HL-60 (cell line): ENCODE measurements around the gene CFAP43.

Source experiments
- DNase-seq, 2 experiments: peaks; one replicate each; pipeline ENCODE4 v3.0.0-alpha.2; 2010 to 2020; ENCODE audit warnings: low read depth in 1 of 2, low spot score in 1 of 2
- H3K27ac ChIP-seq: fragments of 250-450 bp; sonication (Bioruptor Pico); replicated peaks from 2 replicates; pipeline ENCODE4 v1.5.1; 2020; ENCODE audit warnings: mild to moderate bottlenecking, moderate library complexity
- H3K27me3 ChIP-seq: fragments of 250-450 bp; sonication (Bioruptor Pico); 2 replicates; pipeline ENCODE4 v1.5.1; 2021; ENCODE audit warnings: mild to moderate bottlenecking, moderate library complexity; ENCODE audit not compliant: insufficient read depth, poor library complexity, severe bottlenecking
- H3K4me3 ChIP-seq: replicated peaks from 2 replicates; pipeline ENCODE4 v1.5.1; 2011; ENCODE audit warnings: mild to moderate bottlenecking, control low read depth, low read length; ENCODE audit not compliant: insufficient read depth
- GABPA ChIP-seq: IDR thresholded peaks from 2 replicates; pipeline ENCODE4 v1.6.1; 2012; ENCODE audit warnings: low read depth
- POLR2AphosphoS5 ChIP-seq: IDR thresholded peaks from 2 replicates; pipeline ENCODE4 v1.6.1; 2012; ENCODE audit warnings: low read depth
- SPI1 ChIP-seq: IDR thresholded peaks from 2 replicates; pipeline ENCODE4 v1.6.1; 2012; ENCODE audit warnings: low read depth, mild to moderate bottlenecking, borderline replicate concordance
- TF ChIP-seq, protein P1 (sequence below): IDR thresholded peaks from one replicate; pipeline ENCODE4 v1.5.1; 2011; ENCODE audit warnings: low read length, control low read depth, inconsistent platforms; ENCODE audit not compliant: insufficient read depth
- TF ChIP-seq, protein P2 (sequence below): IDR thresholded peaks from 2 replicates; pipeline ENCODE4 v1.6.1; 2012; ENCODE audit warnings: low read depth; ENCODE audit not compliant: insufficient replicate concordance

The CFAP43 gene

DNA sequence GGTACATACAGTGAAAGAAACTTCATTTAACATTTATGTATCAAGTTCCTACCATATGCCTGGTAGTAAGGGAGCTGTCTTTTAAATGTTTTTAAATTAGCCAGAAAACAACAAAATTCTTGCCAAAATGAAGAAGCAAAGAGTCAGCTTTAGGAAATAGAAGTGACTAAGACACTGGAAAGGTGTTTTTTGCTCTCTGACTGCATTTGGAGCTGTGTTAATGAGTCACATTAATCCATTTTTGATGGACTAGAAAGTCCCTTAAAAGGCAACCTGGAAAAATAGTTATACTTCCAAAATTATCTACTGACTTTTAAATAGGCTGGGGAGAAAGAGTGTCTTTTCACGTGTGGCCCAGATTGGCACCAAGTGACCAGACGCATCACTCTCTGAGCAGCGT, 142.5 kb downstream of the CFAP43 start:
- no peak for DNase-seq
- TF ChIP-seq GABPA (no peak), SPI1 (no peak), POLR2AphosphoS5 (no peak)
- TF ChIP-seq, protein P1, sequence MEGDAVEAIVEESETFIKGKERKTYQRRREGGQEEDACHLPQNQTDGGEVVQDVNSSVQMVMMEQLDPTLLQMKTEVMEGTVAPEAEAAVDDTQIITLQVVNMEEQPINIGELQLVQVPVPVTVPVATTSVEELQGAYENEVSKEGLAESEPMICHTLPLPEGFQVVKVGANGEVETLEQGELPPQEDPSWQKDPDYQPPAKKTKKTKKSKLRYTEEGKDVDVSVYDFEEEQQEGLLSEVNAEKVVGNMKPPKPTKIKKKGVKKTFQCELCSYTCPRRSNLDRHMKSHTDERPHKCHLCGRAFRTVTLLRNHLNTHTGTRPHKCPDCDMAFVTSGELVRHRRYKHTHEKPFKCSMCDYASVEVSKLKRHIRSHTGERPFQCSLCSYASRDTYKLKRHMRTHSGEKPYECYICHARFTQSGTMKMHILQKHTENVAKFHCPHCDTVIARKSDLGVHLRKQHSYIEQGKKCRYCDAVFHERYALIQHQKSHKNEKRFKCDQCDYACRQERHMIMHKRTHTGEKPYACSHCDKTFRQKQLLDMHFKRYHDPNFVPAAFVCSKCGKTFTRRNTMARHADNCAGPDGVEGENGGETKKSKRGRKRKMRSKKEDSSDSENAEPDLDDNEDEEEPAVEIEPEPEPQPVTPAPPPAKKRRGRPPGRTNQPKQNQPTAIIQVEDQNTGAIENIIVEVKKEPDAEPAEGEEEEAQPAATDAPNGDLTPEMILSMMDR: no peak
- TF ChIP-seq, protein P2, sequence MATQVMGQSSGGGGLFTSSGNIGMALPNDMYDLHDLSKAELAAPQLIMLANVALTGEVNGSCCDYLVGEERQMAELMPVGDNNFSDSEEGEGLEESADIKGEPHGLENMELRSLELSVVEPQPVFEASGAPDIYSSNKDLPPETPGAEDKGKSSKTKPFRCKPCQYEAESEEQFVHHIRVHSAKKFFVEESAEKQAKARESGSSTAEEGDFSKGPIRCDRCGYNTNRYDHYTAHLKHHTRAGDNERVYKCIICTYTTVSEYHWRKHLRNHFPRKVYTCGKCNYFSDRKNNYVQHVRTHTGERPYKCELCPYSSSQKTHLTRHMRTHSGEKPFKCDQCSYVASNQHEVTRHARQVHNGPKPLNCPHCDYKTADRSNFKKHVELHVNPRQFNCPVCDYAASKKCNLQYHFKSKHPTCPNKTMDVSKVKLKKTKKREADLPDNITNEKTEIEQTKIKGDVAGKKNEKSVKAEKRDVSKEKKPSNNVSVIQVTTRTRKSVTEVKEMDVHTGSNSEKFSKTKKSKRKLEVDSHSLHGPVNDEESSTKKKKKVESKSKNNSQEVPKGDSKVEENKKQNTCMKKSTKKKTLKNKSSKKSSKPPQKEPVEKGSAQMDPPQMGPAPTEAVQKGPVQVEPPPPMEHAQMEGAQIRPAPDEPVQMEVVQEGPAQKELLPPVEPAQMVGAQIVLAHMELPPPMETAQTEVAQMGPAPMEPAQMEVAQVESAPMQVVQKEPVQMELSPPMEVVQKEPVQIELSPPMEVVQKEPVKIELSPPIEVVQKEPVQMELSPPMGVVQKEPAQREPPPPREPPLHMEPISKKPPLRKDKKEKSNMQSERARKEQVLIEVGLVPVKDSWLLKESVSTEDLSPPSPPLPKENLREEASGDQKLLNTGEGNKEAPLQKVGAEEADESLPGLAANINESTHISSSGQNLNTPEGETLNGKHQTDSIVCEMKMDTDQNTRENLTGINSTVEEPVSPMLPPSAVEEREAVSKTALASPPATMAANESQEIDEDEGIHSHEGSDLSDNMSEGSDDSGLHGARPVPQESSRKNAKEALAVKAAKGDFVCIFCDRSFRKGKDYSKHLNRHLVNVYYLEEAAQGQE: no peak
- Histone ChIP-seq H3K27ac (no peak overlapping the region), H3K4me3 (no peak overlapping the region), H3K27me3 (peaks cover 2% of the 10 kb centered on the region)

DNA sequence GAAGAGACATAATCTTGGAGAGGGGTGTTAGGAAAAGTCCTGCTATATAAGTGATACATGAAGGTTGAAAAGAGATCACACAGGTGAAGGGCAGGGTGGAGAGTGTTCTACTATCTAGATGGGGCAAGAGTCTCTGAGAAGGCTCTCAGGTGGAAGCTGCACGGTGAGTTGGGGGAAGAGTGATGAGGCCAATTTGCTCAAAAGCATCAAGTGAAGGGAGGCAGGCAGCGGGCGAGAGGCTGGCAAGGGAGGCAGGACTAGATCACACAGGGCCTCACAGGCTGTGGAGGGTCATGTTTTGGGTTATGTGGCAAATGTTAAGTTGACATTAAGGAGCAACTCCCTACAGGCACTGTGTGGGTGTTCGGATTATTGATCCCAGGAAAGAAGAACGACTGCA, 143.9 kb downstream of the CFAP43 start:
- Histone ChIP-seq H3K27me3 (peaks cover 3% of the 10 kb centered on the region), H3K27ac (no peak overlapping the region), H3K4me3 (no peak overlapping the region)
- DNase-seq: no peak
- TF ChIP-seq, protein P1: no peak
- TF ChIP-seq, protein P2: no peak
- no peak for TF ChIP-seq POLR2AphosphoS5

DNA sequence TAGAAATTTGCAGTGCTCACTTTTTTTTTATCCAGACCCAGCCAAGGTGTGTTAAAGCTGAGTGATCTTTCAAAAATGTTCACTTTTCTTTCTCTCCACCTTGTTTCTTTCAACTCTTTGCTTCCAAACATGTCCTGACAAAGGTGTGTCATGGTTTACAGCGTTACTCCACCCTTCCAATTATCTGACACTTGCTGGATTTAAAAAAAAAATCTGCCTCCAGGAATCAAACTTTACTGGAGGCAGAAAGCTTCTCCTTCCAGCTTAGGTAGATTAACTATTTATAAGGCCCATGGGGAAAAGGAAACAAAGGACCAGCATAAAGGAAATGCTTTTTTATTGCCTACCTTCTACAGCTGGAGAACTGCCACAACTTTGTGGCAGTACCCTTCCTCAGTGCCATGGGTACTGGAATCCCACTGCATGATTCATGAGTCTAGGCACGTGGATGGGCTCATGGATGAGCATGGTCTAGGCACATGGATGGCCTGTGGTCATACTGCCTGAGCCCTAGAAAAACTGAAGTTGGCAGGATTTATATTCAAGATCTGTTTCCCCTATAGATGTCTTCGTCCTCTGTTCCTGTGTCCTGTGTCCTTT, 146.3 kb downstream of the CFAP43 start, which contains the start of gene COL17A1:
Gene COL17A1 (minus strand): TSS at position 80 of the 600 bp plus-strand sequence. CDS start 5,207 bp downstream, outside the sequence.
- DNase-seq: no peak
- TF ChIP-seq GABPA (no peak), POLR2AphosphoS5 (no peak), SPI1 (no peak)
- TF ChIP-seq, protein P2: no peak
- TF ChIP-seq, protein P1: no peak
- Histone ChIP-seq H3K27me3 (peaks cover 3% of the 10 kb centered on the region), H3K27ac (no peak within 1 kb of the TSS), H3K4me3 (no peak within 1 kb of the TSS)
